ENCODE data around the gene CWH43.
"Not testable (repeated sequence)": the region's sequence is repeated elsewhere in the genome, so short reads cannot be mapped to it uniquely, and the experiment has no call there.

The CWH43 gene

GRCh38 chr4:48976041-48976440, 10.0 kb upstream of the CWH43 start:
- DNase-seq (ENCODE audit: low spot score), result no peak

GRCh38 chr4:48979914-48980579, 6.0 kb upstream of the CWH43 start:
- no peak for DNase-seq (ENCODE audit: low spot score)

- not testable (repeated sequence) for DNase-seq (ENCODE audit: low spot score)
Observed at GRCh38 chr4:48984005-48984404, 2.1 kb upstream of the CWH43 start.

GRCh38 chr4:48985602-48985975, 486 bp upstream of the CWH43 start:
- no peak for DNase-seq (ENCODE audit: low spot score)

- DNase-seq (ENCODE audit: low spot score), result no peak
Observed at GRCh38 chr4:48986654-48987164, 634 bp downstream of the CWH43 start.

DNA sequence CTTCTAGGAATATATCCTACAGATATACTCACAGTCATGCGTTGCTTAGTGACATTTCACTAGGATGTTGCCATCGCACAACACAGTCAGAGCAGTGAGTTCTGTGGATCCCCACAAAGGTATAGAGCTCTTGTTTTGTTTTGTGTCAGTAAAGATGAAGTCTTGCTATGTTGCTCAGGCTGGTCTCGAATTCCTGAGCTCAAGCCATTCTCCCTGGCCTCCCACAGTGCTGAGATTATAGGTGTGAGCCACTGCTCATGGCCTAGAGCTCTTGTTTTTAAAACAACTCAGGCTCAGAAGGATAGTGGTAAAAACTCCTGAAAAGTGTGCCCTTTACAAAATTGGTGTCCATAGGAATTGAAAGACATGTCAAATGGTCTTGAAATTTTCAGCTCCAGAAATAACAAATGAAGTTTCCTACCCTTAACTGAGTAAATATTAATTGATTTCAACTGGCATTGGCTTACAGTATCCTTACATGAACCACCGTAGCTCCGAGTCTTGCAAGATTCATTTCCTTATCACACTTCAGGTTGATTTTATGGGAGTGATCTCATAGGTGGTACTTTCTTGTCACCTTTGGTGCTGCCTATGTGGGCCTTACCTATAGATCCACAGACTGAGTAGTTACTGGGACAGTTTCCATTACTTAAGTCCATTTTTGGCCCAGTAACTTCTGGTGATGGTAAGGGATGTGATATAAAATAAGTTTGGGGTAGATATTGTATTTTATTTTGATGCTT, 3.6 kb downstream of the CWH43 start:
- DNase-seq (ENCODE audit: low spot score), result no peak

DNA sequence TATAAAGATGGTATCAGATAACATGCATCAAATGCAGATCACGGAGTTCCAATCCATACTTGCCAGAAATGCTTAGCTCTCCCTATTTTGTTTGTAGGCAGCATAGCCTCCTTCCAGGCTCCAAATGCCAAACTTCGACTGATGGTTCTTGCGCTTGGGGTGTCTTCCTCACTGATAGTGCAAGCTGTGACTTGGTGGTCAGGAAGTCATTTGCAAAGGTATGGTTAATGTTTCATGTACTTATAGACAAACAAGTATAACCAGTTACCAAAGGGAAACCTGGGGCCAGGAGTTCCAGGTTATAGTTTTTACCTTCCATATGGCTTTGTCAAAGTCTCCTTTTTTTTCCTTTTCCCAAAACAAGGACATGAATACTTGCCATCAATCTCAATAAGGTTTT, 5.3 kb downstream of the CWH43 start:
- DNase-seq (ENCODE audit: low spot score), result no peak

GRCh38 chr4:48997962-48998361, 11.9 kb downstream of the CWH43 start:
- no peak for DNase-seq (ENCODE audit: low spot score)

GRCh38 chr4:48998440-48998839, 12.4 kb downstream of the CWH43 start:
- no peak for DNase-seq (ENCODE audit: low spot score)

DNA sequence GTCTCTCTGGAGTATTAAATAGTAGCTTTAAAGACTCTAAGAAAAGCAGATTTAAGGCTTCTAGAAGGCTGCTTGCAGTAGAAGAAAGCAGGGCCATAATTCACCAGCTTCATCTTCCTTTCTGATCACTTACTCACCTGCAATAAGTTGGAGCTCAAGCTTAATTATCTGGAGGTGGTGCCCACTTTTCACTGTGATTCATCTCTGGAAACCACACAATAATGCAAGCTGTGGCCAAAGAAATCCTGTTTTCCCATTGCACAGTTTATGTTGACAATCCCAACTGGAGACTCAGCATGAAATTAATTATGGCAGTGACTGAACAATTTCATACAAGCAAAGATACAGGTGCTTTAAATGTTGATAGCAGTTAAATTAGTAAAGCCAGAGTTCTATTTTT, 14.7 kb downstream of the CWH43 start:
- DNase-seq (ENCODE audit: low spot score), result no peak

DNA sequence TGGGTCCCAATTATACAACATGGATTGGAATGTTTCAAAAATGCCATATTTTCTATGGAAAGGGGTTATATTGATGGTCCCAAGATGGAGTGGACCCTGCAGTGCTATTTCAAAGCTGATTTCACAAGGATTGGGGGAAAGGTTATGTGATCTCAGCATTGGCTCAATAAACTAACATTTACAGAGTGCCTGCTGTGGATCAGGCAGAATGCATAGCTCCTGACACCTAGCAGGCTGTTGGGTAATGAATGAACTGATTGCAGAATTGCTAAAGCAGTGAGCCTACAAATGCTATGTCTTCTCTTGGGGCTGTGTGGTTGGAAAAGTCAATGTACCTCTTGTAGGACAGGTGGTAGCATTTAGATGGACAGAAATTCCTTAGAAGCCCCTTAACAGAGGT, 16.9 kb downstream of the CWH43 start:
- no peak for DNase-seq (ENCODE audit: low spot score)

DNA sequence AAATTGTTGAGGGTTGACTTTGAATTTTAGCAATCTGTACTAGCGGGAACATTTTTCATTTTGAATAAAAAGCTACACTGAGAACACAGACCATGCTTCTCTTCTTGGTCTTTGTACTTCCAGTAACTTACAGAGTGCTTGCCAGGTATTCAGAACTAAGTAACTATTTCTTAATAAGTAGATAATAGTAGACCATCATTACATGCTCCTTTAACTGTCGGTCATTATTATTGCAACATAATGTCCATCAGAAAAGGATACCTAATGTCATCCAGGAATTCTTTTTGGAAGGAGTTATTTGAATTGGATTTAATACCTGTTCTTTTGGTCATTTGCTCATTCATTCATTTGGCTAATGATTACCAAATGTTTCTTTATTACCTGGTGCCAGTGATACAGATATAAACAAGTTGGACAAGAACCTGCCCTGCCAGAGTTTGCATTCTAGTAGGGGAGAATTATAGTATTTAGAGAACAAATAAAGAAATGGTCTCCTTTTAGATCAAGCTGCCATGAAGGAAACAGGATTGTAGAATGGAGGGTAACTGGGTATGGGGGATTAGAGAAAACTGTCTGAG, 32.7 kb downstream of the CWH43 start:
- DNase-seq (ENCODE audit: low spot score), result no peak

GRCh38 chr4:49032440-49033161, 46.5 kb downstream of the CWH43 start:
- no peak for DNase-seq (ENCODE audit: low spot score)

GRCh38 chr4:49036528-49036927, 50.5 kb downstream of the CWH43 start:
- DNase-seq (ENCODE audit: low spot score), result no peak

GRCh38 chr4:49044270-49044669, 58.2 kb downstream of the CWH43 start:
- DNase-seq (ENCODE audit: low spot score), result no peak

GRCh38 chr4:49058306-49058705, 72.2 kb downstream of the CWH43 start:
- no peak for DNase-seq (ENCODE audit: low spot score)

DNA sequence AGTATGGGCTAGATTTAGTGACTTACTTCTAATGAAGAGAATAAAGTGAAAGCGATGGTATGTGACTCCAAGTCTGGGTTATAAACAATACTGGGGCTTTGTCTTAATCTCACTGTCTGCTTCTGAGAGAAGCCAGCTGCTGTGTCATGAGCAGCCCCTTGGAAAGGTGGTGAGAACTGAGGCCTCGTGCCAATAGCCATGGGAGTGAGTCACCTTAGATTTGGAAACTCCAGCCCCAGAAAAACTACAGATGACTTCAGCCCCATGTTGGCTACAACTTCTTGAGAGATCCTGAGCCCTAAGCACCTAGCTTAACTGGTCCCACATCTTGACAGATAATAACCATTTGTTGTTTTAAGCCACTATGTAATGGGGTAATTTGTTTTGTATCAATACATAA, 77.6 kb downstream of the CWH43 start:
- no peak for DNase-seq (ENCODE audit: low spot score)

DNA sequence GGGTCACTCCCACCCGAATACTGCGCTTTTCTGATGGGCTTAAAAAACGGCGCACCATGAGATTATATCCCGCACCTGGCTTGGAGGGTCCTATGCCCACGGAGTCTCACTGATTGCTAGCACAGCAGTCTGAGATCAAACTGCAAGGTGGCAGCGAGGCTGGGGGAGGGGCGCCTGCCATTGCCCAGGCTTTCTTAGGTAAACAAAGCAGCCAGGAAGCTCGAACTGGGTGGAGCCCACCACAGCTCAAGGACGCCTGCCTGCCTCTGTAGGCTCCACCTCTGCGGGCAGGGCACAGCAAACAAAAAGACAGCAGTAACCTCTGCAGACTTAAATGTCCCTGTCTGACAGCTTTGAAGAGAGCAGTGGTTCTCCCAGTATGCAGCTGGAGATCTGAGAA, 86.1 kb downstream of the CWH43 start:
- DNase-seq (ENCODE audit: low spot score), result not testable (repeated sequence)

- DNase-seq (ENCODE audit: low spot score), result not testable (repeated sequence)
Observed at GRCh38 chr4:49091883-49092282, 105.8 kb downstream of the CWH43 start.

GRCh38 chr4:49092608-49093135, 106.6 kb downstream of the CWH43 start:
- DNase-seq (ENCODE audit: low spot score), result not testable (repeated sequence)

DNA sequence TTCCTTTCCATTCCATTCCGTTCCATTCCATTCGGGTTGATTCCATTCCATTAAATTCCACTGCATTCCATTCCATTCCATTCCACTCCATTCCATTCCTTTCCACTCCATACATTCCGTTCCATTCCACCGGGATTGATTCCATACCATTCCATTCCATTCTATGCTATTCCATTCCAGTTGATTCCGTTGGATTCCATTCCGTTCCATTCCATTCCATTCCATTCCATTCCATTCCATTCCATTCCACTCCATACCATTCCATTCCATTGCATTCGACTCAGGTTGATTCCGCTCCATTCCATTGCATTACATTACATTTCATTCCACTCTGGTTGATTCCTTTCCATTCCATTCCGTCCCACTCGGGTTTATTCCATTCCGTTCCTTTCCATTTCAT, 110.1 kb downstream of the CWH43 start:
- not testable (repeated sequence) for DNase-seq (ENCODE audit: low spot score)

DNA sequence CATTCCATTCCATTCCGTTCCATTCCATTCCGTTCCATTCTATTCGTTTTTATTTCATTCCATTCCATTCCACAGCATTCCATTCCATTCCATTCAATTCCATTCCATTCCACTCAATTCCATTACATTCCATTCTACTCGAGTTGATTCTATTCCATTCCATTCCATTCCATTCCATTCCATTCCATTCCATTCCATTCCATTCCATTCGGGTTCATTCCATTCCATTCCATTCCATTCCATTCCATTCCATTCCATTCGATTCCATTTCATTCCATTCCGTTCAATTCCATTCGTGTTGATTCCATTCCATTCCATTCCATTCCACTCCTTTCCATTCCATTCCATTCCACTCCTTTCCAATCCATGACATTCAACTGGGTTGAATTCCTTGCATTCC, 110.6 kb downstream of the CWH43 start:
- not testable (repeated sequence) for DNase-seq (ENCODE audit: low spot score)
